ENCODE results near the gene IRAK1.

Gene IRAK1

DNA sequence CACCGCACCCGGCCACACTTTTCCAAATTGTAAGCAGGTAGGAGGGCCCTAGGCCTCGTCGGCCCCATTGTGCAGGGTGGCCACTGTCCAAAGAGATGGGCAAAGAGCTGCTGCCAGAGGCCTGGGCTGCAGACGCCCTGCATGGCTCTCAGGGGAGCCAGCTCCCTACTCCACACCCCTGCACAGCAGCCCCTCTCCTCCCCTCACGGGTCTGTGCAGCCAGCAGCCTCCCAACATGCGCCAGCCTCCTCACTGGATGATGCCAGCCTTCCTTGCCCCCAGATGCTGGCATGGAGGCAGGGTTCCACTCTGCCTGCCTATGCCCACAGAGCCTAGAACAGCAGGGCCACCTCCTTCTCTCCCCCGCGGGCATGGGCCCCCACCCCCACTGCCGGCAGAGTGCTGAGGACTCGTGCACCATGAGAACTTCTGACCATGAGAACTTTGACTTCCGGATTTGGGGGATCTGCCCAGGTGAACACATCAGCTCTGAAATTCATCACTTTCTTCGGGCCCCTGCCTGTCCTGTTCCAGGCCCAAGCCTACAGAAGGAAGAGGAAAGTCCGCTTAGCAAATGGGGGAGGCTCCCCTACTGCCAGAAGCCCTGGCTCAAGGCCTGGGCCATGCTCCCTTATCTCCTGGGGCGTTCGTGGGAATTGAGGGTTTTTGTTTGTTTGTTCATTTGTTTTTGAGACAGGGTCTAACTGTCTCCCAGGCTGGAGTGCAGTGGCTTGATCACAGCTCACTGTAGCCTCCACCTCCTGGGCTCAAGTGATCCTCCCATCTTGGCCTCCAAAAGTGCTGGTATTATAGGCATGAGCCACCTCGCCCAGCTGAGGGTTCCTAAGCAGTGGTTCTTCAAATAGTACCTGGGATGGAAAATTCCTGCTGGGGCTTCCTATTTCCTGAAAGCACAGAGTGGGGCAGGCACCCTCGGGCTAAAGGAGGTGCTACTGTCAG lies 8.0 kb downstream of the IRAK1 start:
- no peak for DNase-seq (ENCODE audit: low read depth)
- TF ChIP-seq, protein P1, sequence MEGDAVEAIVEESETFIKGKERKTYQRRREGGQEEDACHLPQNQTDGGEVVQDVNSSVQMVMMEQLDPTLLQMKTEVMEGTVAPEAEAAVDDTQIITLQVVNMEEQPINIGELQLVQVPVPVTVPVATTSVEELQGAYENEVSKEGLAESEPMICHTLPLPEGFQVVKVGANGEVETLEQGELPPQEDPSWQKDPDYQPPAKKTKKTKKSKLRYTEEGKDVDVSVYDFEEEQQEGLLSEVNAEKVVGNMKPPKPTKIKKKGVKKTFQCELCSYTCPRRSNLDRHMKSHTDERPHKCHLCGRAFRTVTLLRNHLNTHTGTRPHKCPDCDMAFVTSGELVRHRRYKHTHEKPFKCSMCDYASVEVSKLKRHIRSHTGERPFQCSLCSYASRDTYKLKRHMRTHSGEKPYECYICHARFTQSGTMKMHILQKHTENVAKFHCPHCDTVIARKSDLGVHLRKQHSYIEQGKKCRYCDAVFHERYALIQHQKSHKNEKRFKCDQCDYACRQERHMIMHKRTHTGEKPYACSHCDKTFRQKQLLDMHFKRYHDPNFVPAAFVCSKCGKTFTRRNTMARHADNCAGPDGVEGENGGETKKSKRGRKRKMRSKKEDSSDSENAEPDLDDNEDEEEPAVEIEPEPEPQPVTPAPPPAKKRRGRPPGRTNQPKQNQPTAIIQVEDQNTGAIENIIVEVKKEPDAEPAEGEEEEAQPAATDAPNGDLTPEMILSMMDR (IDR thresholded peaks at IDR 0.05; ENCODE audit: insufficient read depth, low read depth, low read length, missing control alignments): no peak
- no peak overlapping the region for H3K4me3 ChIP-seq (ENCODE audit: low read length)

DNA sequence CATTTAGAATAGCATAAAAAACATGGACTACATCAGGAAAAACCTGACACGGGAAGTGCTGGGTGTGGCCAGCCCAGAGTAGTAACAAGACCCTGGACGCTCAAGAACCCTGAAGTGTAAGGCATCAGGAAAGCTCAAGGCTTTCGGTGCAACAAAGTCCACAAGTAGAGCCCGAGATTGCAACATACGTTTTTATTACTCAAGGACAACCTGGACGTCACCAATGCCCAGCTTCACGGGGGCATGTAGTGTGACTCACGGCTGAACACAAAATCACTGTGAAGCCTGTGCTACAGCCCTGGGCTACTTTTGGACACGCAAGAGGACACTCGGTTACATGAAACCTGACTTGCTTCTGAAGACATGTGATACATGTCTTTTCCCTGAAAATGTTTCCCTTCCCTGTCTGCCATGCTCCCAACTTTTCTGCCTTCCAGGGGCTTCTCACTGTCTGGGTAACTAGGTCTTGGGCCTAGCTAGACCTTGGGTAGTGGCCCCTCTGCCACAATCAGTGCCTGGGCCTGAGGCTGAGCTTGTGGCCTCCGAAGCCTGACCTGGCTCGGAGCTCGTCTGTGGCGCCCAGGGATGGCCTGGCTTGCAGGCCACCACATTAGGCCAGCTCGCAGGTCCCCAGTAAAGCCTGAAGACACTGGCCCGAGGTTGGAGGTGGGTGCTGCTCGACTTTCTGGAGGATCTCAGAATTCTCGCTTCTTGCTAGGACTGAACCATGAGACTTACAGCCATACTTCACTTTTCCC lies 9.2 kb downstream of the IRAK1 start:
- peak; percentile 62 for DNase-seq (ENCODE audit: low read depth)
- H3K4me3 ChIP-seq (ENCODE audit: low read length): no peak overlapping the region
- TF ChIP-seq, protein P1 (IDR thresholded peaks at IDR 0.05; ENCODE audit: insufficient read depth, low read depth, low read length, missing control alignments): no peak

DNA sequence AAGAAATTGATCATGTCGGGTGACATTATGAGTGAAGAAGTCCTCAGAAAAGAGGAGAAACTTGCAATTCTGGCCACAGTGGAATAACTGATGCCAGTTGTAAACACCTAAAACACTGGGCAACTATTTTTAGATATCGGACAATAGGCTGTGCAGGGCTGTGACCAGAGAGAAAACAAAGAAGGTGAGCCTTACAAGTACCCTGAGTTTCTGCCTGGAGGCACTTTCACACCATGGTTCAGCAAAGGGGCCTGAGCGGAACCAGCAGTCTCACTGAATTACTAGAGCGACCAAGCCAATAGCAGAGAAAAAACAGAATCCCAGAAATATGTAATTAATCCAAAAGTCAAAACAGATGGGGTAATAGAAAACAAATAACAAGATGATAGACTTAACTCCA lies 11.2 kb downstream of the IRAK1 start:
- no peak overlapping the region for H3K4me3 ChIP-seq (ENCODE audit: low read length)
- DNase-seq (ENCODE audit: low read depth): no peak
- TF ChIP-seq, protein P1 (IDR thresholded peaks at IDR 0.05; ENCODE audit: insufficient read depth, low read depth, low read length, missing control alignments): no peak

DNA sequence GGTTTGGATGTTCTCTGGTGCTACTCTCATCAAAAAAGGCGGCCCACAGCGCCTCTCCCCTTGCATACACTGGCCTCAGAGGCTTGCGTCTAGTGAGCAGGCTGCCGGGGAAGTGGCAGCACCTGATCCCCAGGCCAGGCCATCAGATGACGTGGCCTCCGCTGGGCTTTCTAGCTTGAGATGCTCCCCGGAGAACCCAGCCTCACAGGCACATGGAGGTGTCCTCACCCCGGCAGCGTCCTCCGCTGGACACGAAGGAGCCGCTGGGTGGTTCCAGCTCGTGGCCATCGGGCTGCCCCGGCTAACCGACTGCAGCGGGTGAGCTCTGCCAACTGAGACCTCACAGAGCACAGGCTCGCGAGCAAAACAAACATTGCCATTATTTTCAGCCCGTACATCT lies 12.8 kb downstream of the IRAK1 start:
- no peak for DNase-seq (ENCODE audit: low read depth)
- no peak overlapping the region for H3K4me3 ChIP-seq (ENCODE audit: low read length)
- TF ChIP-seq, protein P1 (IDR thresholded peaks at IDR 0.05; ENCODE audit: insufficient read depth, low read depth, low read length, missing control alignments): no peak

DNA sequence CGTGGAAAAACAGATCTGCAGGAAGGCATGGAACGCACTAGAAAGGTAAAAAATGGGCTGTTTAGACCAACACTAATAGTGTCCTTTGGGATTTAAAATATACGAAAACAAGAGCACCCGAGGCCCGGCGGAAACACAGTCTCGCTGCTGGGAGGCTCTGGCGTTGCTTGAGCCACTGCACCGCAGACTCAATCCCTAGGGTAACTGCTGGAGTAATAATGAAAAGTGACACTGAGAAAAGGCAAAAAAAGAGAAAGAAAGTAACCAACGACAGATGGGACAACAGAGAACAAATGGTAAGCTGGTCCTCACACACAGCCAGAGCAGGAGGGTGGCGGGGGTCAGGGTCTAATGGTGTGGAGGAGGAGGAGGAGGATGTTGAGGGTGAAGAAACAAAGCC lies 15.4 kb downstream of the IRAK1 start:
- DNase-seq (ENCODE audit: low read depth): no peak
- no peak overlapping the region for H3K4me3 ChIP-seq (ENCODE audit: low read length)
- TF ChIP-seq, protein P1 (IDR thresholded peaks at IDR 0.05; ENCODE audit: insufficient read depth, low read depth, low read length, missing control alignments): no peak

DNA sequence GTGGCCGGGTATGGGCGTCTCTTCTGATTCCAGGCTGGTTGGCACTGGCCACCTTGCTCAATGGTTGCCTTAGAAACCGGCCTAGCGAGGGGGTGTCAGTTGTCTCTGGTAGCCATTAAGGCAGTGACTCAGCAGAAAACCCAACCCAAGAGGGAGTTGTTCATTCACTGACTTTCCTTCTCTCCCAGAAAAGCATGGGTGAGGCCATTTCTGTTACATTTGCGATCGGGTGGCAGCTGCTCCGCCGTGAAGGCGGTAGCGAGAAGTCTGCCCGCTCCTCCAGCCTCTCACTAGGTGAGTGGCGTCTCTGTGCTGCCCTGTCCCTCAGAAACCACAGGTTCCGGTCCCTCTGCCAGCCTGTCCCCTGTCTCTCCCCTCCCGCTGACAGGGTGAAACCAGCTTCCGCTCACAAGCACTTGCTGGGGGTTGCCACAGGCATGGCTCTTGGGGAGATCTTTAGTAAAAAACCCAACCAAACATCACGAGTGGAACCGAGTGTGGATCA lies 17.4 kb downstream of the IRAK1 start:
- TF ChIP-seq, protein P1 (IDR thresholded peaks at IDR 0.05; ENCODE audit: insufficient read depth, low read depth, low read length, missing control alignments): no peak
- H3K4me3 ChIP-seq (ENCODE audit: low read length): no peak overlapping the region
- peak; percentile 60 for DNase-seq (ENCODE audit: low read depth)

Data from epithelial cell of esophagus (primary cell).